Measurements from ENCODE around the gene KIAA1586.

- TF ChIP-seq CTCF (IDR thresholded peaks at IDR 0.05; ENCODE audit: poor library complexity) (no peak), EZH2 (IDR thresholded peaks at IDR 0.05; ENCODE audit: borderline replicate concordance) (no peak)
Measured at GRCh38 chr6:57004292-57004691, 42.2 kb upstream of the KIAA1586 start.
